Fibroblast of the conjunctiva (primary cell): ENCODE data around the gene ARAP3.

ENCODE experiments used
- DNase-seq: peaks from one replicate; pipeline ENCODE4 v3.0.0-alpha.2; 2010; ENCODE audit warnings: low read depth

The ARAP3 gene

DNA sequence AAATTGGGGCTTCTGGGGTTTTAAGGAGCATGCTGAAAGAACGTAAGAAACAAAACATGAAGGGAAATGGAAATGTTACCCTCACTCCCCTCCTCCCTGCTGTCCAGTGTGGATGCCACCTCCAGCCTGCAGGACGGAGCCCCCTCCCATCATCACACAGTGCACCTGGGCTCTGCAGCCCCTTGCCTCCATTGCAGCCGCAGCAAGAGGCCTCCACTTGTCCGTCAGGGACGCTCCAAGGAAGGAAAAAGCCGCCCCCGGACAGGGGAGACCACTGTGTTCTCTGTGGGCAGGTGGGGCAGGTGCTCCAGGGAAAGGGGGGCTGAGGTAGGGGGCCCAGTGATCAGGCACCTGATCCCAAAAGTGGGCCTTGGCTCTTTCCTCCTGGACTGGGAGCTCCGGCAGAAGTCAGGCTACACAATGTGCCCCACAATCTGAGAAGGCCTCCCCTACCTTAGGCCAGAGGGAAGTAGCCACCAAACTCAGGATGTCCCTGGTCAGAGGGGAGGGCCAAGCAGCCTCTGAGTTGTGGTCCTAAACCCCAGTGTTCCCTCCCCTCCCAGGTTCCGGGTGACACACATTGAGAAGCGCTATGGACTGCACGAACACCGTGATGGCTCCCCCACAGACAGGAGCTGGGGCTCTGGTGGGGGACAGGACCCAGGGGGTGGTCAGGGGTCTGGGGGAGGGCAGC is 42.5 kb downstream of the ARAP3 start:
- DNase-seq: no peak

DNA sequence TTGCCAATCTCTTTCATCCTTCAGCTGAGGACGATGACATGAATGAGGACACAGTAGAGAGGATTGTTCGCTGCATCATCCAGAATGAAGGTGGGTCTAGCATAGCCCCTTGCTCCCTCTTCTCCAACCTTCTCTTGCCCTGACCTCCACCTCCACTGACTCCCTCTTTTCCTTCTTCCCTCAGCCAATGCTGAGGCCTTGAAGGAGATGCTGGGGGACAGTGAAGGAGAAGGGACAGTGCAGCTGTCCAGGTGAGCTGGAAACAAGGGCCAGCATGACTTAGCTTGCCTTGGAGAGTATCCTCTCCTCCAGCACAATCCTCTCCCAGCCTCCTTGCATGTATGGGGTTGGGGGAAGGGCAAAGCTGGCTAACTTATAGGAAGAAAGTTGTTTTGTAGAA is 43.3 kb downstream of the ARAP3 start:
- no peak for DNase-seq

DNA sequence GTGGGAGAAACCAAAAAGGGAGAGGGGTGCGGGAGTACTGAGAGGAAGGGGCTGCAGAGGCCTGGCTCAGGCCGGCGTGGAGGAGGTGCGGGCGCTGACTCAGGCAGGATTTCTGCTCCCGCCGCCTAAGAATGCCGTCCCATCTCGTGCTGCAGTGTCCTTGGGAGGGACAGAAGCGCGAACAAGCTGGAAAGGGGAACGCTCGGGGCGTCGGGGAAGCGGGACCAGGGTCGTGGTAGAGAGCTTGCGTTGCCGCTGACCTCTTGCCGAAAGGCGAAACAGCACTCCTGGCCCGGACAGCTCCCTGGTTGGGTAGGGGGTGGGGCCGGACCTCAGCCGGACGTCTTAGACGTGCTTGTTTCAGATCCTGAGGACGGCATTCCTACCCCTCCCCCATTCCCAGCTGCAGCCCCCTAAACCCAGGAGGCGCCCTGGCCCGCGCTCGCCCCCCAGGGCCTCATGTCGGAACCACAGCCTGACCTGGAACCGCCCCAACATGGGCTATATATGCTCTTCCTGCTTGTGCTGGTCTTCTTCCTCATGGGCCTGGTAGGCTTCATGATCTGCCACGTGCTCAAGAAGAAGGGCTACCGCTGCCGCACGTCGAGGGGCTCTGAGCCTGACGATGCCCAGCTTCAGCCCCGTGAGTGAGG is 44.1 kb downstream of the ARAP3 start:
- DNase-seq: no peak

DNA sequence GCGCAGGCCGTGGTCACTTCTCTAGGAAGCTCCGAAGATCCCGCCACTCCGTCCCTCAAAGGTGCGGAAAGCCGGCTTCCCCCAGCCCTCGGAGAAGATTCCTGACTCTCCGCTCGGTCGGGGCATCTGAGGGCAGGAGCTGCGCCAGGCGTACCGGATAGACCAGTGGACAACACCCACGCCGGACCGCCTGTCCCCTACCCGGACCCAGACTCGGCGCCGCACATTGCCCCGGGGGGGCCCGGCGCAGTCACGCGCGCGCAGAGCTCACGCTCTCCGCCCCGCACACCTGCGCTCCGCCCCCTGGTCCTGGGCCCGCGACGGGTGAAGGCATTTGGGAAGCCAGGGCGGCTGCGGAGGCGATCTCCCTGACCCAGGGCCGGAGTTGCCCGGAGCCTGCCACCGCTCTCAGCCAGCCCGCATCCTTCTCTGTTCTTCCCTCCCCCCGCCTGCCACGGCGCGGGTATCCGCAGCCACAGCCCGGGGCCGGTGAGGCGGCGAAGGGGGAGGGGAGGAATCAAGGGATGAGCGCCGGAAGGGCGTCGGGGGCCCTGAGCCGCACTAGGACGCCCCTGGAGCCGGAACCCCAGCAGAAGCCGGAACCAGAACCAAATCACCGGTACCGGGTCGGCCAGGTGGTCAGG is 44.8 kb downstream of the ARAP3 start:
- no peak for DNase-seq

DNA sequence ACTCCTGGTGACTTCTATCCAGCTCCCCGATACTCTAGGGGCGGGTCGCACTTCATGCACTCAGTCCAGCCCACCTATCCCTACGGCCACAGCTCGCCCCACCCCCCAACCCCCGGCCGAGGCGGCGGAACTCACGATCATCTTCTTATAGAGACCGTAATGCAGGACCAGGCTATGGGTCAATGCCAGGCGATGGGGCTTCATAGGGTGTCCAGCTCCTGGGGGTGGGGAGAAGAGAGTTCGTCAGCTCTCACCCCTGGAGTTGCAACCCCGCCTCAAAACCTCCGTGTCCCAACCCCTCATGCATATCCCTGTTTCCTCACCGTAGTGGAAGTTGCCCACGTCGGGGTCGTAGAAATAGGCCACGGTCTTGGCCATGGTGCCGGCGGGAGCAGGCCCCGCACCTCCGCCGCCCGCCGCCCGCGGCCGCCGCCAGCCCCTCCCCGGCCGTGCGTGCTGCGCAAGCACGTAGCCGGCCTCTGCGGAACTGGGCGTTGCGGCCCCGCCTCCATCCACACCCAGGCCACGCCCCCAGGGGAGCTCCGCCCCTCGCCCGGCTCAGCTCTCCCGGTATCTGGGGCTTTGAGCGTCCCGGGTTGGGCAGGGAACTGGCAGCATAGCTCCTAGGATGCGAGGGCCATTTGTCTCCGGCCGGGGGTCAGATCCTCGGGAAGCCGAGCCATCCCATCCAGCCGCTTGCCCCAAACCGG is 45.5 kb downstream of the ARAP3 start, which contains the start of the genes HDAC3 and RELL2:
HDAC3 (minus strand) TSS at position 437 of the 710 bp plus-strand sequence; CDS start at position 378, 59 bp downstream.
RELL2 (plus strand) TSS at position 585 of the 710 bp plus-strand sequence. CDS start 1,229 bp downstream, outside the sequence.
- peak; percentile 78 for DNase-seq

DNA sequence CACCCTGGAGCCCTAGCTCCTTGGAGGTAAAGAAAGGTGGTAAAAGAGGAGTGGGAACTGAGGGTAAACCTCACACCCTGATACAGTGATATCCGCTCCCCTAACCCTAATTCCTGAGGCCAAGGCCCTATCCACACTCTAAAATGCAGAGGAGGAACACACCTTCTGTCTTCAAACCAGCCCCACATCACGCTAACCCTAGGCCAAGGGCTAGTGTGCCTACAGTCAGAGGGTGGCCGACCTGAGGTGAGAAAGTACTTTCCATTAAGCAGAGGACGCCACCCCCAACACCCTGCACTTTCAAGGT is 46.0 kb downstream of the ARAP3 start:
- no peak for DNase-seq

DNA sequence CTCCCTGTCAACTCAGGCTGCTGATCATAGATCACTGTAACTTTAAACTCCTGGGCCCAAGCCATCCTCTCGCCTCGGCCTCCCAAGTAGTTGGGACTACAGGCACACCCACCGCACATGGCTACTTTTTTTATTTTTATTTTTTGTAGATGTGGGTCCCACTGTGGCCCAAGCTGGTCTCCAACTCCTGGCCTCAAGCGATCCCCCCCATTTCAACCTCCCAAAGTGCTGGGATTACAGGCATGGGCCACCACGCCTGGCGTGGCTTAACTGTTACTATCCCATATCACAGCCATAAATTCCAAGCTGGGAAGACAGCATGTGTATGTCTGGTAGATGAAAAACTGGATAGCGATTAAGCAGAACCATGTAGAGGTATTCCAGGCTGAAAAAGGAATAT is 46.4 kb downstream of the ARAP3 start:
- no peak for DNase-seq

DNA sequence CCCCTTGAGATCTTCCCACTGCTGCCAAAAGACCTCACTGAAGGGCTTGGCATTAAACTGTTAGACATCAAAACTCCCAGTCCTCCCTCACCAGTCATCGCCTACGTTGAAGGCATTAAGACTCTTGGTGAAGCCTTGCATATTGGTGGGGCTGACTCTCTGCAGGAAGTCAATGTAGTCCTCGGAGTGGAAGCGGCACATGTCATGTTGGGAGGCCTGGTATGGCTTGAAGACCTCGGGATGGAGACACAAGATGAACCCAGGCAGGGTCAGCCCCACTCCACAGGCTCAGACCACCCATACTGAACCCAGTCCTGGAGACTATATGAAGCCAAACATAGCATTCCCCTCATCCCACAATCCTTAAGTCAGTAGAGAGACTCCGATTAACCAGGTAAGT is 47.3 kb downstream of the ARAP3 start:
- no peak for DNase-seq

DNA sequence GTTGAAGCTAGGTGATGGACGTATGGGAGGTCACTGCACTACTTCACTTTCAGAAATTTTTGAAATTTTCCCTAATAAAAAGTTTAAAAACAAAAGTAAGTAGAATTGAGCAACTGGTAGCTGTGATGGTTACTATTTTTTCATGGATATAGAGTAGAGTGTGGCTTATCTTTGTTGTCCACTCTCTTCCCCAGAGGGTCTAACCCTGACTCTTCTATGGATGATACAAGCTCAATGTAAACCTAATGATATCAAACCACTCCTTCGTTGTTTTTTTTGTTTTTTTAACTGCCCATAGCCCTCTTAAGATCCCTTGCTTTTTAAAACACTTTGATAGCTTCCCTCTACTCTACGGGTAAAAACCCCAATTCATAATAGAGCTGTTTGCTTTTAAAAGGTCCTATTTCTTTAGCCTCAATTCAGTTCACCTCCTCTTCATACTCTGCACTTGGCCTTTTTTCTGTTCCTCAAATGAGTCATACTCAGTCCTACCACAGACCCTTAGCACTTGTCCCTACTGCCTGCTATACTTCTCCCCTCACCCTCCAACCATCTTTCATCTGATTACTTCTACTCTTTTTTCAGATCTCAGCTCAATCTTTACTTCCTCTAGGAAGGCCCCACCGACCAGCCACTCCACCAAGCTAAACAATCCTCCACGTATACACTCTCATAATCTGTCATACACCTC is 48.0 kb downstream of the ARAP3 start:
- DNase-seq: no peak

DNA sequence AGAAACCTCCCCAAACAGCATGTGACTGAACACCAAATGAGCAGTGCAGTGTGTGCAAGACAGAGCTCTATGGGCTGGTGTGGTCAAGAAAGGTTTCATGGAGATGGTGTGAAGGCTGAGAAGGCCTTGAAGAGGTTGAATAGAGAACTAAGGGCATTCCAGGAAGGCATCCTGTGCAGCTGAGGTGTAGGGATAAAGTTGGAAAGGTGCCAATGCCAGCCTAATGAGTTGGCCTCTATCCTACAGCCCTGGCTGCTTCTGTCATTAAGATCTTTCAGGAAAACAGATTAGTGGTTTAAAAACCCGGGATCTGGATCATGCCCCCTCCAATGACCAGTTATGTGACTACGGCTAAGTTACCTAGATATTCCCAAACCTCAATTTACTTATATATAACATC is 49.4 kb downstream of the ARAP3 start:
- no peak for DNase-seq

DNA sequence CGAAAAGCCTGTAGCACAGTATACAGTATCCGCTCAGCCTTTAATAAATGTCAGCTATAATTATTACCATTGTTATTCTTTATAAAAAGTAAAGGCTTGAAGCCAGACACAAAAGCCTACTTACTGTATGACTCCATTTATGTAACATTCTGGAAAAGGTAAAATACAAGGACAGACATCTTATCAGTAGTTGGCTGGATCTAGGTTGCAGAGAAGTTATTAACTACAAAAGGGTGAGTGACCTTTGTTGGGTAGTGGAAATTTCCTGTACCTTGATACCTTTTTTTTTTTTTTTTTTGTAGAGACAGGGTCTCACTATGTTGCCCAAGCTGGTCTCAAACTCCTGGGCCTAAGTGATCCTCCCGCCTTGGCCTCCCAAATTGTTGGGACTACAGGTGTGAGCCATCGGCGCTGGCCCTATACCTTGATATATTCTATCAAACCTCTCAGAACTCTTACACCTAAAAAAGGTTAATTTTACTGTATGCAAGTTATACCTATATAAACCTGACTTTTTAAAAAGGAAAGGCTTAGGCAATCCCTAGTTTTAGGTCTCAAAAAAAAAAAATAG is 51.4 kb downstream of the ARAP3 start:
- no peak for DNase-seq

DNA sequence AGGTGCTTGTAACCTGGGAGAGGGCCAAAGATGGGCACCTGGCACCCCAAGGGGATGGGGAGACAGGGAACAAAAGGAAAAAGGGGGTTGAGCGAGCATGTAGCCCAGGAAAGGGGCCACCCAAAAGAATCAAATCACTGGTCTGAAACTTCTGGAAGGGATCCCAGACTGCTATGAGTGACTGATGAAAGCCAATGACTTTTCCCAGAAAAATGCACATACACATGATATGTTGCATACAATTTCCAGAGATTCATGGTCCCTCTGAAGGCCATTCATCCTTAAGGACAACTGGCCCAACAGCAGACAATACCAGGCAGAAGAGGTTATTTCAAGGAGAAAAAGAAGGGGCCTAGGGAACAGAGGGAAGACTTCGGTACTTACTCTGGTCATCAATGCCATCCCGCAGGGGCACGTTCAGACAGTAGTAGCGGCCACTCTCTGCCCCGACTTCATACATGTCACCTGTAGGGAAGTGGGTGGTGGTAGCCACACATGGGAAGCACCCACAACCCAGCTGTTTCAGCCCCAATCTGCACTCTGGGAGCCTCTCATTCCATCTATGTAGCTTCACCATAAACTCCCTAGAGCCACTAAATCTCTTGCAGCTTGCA is 53.7 kb downstream of the ARAP3 start:
- DNase-seq: no peak

DNA sequence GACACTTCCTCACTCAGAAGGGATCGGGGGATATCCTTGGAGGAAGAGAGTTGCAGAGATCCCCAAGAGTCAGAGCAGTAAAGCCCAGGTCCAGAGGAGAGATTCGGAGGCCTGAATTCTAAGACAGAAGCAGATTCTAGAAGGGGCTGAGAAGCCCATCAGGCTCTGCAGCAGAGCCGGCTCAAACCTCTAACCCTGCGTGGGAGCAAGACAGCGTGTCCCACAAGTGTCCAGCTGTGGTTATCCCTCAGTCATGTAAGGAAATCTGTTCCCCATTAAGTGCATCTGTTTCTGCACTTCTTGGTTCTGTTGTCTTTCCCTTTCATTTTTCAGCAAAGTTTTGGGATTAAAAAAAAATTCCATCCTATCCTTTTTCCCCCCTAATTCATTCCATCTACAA is 58.4 kb downstream of the ARAP3 start:
- no peak for DNase-seq

DNA sequence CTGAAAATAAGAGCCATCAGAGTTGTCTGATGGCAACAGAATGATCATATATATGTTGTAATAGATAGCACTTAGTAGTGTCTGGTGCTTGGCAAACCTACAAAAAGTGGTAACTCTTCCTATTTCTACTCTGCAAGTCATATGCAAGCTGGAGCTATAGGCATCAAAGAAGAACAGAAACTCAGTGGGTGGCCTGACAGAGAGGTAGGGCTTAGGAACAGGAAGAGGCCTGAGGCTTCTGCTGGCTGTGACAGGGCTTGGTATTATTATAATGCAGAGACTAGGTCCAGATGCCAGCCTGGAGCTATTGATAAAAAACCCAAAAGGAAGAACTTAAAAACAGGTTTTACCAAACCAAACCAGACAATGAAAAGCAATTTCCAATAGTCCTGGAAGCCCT is 58.8 kb downstream of the ARAP3 start:
- DNase-seq: no peak

DNA sequence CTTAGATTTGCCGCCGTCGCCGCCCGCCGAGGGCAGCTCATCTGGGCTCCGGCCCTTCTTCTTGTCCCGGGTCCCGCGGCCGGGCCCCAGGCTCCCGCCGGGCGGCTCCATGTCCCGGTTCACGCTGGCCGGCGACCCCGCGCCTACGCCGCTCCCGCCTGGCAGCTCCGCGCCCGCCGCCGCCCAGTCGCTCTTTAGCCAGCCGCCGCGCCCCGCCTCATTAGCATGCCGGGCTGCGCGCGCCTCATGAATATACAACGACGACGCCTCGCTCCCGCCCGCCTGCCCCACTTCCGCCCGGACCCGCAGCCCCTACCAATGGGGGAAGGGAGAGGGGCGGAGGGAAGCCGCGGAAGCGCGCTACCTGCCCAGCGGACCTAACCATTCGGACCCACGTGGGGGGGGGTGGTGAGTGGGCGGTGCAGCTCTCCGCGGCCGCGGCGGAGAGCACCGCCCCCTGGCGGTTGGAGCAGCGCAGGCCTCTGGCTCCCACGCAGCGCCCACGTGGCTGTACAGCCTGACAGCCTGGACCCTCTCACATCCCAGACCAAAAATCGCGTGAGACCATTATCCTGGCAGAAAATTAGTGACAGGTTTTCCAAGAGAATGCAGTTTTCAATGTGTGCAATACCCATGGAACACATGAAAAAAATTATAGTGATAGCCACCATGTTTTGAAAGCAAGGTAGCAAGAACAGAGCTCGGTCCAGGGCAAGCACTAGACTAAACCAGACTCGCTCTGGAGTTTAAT is 63.1 kb downstream of the ARAP3 start, which contains the start of gene DIAPH1:
DIAPH1 (minus strand) TSS at position 197 of the 751 bp plus-strand sequence; CDS start at position 111, 86 bp downstream.
- peak; percentile 94 for DNase-seq

DNA sequence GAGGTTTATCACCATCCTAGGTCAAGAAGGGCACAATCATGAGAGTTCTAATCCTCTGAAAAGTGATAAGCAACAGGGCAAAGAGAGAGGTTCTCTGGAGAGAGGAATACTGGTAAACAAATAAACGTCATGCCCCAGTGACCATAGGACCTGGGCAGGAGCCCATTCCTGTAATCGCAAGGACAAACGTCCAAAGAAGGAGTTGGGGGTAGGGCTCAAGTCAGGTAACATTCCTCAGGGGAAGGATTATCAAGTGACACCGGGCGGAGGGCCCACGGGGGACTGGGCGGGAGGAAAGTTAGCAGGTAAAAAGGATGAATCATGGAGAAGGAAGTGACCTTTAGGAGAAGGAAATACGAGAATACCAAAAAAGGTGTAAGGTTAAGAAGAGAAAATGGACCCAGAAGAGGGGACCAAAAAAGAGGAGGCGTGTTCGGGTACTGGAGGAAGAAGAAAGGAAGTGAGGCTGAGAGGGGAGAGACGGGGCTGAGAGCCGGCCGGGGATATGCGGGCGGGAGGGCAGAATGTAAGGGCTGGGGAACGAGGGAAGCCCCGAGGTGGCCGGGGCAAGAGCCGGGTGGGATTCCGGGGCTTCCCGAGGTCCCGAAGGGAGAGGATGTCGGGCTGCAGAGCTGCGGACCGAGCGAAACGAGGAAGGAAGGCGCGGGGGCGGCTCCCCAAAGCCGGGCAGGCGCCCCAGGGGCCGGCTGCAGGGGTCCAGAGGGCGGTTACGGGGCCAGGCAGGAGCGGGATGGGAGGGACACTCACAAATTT is 63.8 kb downstream of the ARAP3 start:
- DNase-seq: no peak

DNA sequence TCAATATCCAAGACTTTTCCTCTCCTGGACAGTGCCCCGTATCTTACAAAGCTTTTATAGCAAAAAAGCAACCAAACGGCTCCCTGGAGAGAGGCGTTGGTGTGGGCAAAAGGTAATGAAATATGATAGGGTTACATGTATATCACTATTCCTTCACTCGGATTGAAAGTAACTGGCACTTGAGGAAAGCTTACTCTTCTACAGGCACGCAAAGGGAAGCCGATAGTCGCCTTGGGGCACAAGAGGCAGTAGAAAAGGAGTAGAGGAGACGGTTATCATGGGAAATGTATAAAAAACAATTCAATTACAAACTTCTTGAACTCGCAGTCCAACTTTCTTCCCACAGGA is 64.4 kb downstream of the ARAP3 start:
- no peak for DNase-seq

DNA sequence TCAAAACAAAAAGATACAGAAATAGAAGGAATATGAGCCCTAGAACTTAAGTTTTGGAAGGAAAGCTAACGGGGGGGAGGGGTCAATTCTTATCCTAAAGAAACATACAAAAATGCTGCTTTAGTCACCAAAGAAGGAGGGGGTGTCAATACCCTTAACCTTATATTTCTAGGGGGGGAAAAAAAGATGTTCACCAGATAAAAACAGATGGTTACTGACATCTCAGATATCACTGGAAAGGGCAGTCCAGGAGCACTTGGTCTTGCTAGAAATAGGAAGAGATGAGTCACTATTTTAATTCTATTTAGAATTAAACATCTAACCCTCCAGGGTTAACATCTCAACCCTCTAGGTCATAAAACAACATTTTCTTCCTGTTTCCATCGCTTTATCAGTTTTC is 64.9 kb downstream of the ARAP3 start:
- no peak for DNase-seq

DNA sequence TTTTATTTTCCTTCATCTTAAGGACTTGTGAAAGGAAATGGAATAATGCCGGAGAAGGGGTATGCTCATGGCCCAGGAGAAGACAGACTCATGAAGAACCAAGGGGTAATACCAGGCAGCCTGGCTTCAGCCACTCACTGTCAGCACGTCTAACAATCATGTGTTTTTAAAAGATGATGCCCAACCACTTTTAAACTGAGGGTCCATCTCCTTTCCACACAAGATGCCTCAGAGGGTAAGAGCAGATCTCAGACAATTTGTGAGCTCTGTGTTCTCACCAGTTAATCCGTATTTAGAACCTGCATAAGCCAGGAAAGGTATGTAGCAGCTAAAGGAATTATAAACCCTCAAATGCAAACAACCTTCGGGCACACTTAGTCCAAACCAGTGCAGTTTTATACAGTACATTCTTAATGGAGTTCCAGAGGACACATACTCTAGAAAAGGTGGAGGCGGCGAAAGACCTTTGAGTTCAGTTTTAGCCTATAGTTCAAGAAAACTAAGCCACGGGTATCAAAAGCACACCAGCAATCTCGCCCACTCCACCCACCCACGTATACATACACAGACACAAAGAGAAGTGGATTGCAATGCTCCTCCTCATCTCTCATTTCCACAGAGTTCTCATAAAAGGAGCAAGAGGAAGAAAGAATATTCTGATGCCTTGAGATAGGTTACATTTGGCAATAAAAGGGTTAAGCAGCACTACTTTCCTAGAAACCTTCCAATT is 65.9 kb downstream of the ARAP3 start:
- DNase-seq: no peak
